PC-9 (cell line): ENCODE results near the gene SETD5. TPM values are rescaled to one million over a fixed set of nuclear protein-coding genes. Genes with fewer than 3 reads are reported as not detected.

Experiments used
- BruUV-seq: library from RNA; stranded (reverse); fragments of 400-500 nt; replicated peaks from 2 replicates; lab custom pipeline; 2021; lab: Mats Ljungman, UMichigan
- CTCF ChIA-PET: fragments of 300-600 bp; sonication (Branson Sonifier 250); formaldehyde crosslinking; loops from one replicate; lab custom pipeline; 2022; ENCODE audit warnings: antibody characterized with exemption; lab: Charles Lee
- POLR2A ChIA-PET: fragments of 300-600 bp; sonication (Branson Sonifier 250); formaldehyde crosslinking; loops from one replicate; lab custom pipeline; 2022; ENCODE audit warnings: antibody characterized with exemption; ENCODE audit not compliant: unreplicated experiment; lab: Charles Lee
- DNase-seq, 2 experiments: peaks; one replicate each; pipeline versions ENCODE4 v3.0.0 to v3.0.0-alpha.2; 2015 to 2022; ENCODE audit warnings: mixed read lengths in 1 of 2
- H2AFZ ChIP-seq: fragments of 200-600 bp; sonication (generic); 2 replicates; pipeline ENCODE4 v1.8.1; 2017; ENCODE audit warnings: antibody characterized with exemption
- H3F3A ChIP-seq: fragments of 200-600 bp; sonication (generic); 2 replicates; pipeline ENCODE4 v1.8.1; 2017; ENCODE audit warnings: antibody characterized with exemption, mild to moderate bottlenecking, low read depth; ENCODE audit not compliant: insufficient read depth
- H3K27ac ChIP-seq: fragments of 200-600 bp; sonication (generic); 2 replicates; pipeline ENCODE4 v1.6.1; 2016; ENCODE audit warnings: mixed run types
- H3K27me3 ChIP-seq: fragments of 200-600 bp; sonication (generic); 2 replicates; pipeline ENCODE4 v1.6.1; 2016; ENCODE audit warnings: low read depth, mixed run types; ENCODE audit not compliant: insufficient read depth
- H3K36me3 ChIP-seq: fragments of 200-600 bp; sonication (generic); 2 replicates; pipeline ENCODE4 v1.6.1; 2016; ENCODE audit warnings: low read depth, mixed run types
- H3K4me1 ChIP-seq: fragments of 200-600 bp; sonication (generic); replicated peaks from 2 replicates; pipeline ENCODE4 v1.6.1; 2016; ENCODE audit warnings: mixed run types; ENCODE audit not compliant: insufficient read depth
- H3K4me2 ChIP-seq: fragments of 200-600 bp; sonication (generic); 2 replicates; pipeline ENCODE4 v1.6.1; 2017; ENCODE audit warnings: mixed run types
- H3K4me3 ChIP-seq: fragments of 200-600 bp; sonication (generic); 2 replicates; pipeline ENCODE4 v1.6.1; 2016; ENCODE audit warnings: mixed run types
- H3K79me2 ChIP-seq: fragments of 200-600 bp; sonication (generic); 2 replicates; pipeline ENCODE4 v1.6.1; 2017; ENCODE audit warnings: low read depth, mixed run types
- H3K9me2 ChIP-seq: fragments of 200-600 bp; sonication (generic); 2 replicates; pipeline ENCODE4 v1.8.1; 2017; ENCODE audit warnings: mild to moderate bottlenecking; ENCODE audit not compliant: insufficient read depth
- H3K9me3 ChIP-seq: fragments of 200-600 bp; sonication (generic); 2 replicates; pipeline ENCODE4 v1.8.1; 2016; ENCODE audit warnings: low read depth; ENCODE audit not compliant: insufficient read depth
- H4K20me1 ChIP-seq: fragments of 200-600 bp; sonication (generic); 2 replicates; pipeline ENCODE4 v1.8.1; 2017; ENCODE audit not compliant: insufficient read depth
- EZH2 ChIP-seq: fragments of 200-600 bp; sonication (generic); IDR thresholded peaks from 2 replicates; pipeline ENCODE4 v1.8.0; 2017; ENCODE audit warnings: antibody characterized with exemption, low read depth
- intact Hi-C: fragments of 100-400 bp; cut with micrococcal nuclease; formaldehyde crosslinking; loops from one replicate; pipeline ENCODE4 v1.10.0; 2022; ENCODE audit not compliant: unreplicated experiment
- total RNA-seq: library from RNA; stranded (reverse); gene quantifications from 2 replicates; pipeline ENCODE4 v1.2.3, GENCODE V29; 2021
- TF ChIP-seq, protein P1 (sequence below): fragments of 200-600 bp; sonication (generic); conservative IDR thresholded peaks from 2 replicates; pipeline ENCODE4 v1.6.1; 2017; ENCODE audit warnings: mixed run types, antibody characterized with exemption, mild to moderate bottlenecking, moderate library complexity

Gene SETD5
- total RNA-seq, 1 experiment from 2014 or later: 140 TPM

DNA sequence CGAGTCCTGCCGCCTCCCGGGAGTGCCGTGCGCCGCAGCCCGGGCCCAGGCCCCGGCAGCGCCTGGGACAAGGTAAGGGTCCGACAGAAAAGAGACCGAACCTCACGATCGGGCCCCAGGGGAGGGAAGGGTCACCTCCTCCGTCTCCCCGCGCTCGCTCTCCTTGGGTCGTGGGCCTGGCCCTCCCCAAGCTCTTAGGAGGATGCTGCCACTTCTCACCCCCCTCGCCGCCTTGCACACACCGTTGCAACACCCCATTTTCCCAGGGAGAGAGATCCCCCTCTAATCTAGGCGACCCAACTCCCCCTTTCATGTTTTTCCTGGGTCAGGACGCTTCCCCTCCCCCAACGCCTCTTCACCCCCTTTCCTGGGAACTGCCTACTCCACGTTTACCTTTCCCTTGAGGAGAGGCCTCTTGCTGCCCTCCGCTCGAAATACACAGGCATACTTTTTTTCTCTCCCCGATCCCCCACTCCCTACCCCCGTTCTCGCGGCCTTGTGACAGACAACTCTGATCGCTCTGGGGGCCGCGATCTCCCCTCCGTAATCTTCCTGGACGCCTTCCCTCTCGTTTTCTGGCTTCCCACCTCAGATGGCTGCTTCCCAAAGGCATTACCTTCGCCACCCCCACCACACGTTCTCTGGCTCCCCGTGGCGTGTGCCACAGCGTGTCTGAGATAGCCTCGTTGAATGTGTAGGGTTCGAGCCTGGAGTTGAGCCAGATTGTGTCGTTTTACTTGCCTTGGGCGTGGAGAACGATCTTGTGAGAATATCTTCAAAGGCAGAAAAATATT lies 688 bp downstream of the SETD5 start:
- Histone ChIP-seq H3K79me2 (peaks cover 86% of the 10 kb centered on the region), H3K4me3 (peak overlapping the region; percentile 92), H3K27ac (peak overlapping the region; percentile 89), H3K36me3 (peaks cover 24% of the 10 kb centered on the region), H3K4me2 (peak overlapping the region; percentile 90), H3F3A (peaks cover 45% of the 10 kb centered on the region), H3K4me1 (peaks cover 64% of the 10 kb centered on the region), H3K9me2 (no peaks in the 10 kb centered on the region), H2AFZ (no peak overlapping the region), H4K20me1 (peaks cover 70% of the 10 kb centered on the region), H3K27me3 (no peaks in the 10 kb centered on the region), H3K9me3 (no peaks in the 10 kb centered on the region)
- TSS peak; percentile 43 for BruUV-seq
- POLR2A ChIA-PET: interaction anchor here (0.7 kb wide), 2 partner anchors 93 to 548 kb away, joined by 3 to 17 read pairs; no protein-coding TSS in a partner anchor
- intact Hi-C loops: loop anchor here (5.0 kb wide), 1 partner anchor 46 kb away; no protein-coding TSS in a partner anchor
- CTCF ChIA-PET: no interaction called here
- peak; percentile 23 to 45 for DNase-seq
- TF ChIP-seq, protein P1, sequence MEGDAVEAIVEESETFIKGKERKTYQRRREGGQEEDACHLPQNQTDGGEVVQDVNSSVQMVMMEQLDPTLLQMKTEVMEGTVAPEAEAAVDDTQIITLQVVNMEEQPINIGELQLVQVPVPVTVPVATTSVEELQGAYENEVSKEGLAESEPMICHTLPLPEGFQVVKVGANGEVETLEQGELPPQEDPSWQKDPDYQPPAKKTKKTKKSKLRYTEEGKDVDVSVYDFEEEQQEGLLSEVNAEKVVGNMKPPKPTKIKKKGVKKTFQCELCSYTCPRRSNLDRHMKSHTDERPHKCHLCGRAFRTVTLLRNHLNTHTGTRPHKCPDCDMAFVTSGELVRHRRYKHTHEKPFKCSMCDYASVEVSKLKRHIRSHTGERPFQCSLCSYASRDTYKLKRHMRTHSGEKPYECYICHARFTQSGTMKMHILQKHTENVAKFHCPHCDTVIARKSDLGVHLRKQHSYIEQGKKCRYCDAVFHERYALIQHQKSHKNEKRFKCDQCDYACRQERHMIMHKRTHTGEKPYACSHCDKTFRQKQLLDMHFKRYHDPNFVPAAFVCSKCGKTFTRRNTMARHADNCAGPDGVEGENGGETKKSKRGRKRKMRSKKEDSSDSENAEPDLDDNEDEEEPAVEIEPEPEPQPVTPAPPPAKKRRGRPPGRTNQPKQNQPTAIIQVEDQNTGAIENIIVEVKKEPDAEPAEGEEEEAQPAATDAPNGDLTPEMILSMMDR: no peak
- no peak for TF ChIP-seq EZH2

DNA sequence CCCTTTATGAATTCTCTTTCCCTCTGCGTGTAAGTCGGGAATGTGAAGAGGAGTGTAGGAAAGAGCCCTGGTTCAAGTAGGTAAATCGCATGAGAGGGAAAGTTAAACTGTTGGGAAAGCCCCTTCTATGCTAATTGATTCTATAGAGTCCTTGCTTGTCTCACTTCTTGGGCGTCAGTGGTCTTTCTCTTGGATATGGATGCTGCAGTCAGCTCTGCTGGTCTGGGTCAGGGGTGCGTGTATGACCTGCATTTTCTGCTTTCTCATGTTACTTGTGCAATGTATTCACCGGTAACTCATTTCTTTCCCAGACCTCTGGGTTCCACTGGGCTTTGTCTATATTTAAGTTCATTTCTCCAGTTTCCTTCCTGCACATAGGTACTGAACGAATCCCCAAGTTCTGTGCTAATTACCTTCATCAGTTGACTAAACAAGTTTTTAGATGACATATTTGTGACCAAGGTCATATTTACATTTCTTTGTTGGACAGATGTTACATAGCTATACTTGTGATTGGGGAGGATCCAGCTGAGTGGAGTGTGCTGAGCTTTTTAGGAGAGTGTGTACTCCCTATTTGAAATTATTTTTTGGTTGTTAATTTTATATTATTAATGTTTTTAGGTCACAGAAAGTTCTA lies 1.4 kb downstream of the SETD5 start:
- Histone ChIP-seq H3K9me3 (no peaks in the 10 kb centered on the region), H3K27ac (peak overlapping the region; percentile 89), H3K36me3 (peaks cover 17% of the 10 kb centered on the region), H3K4me1 (peaks cover 66% of the 10 kb centered on the region), H4K20me1 (peaks cover 70% of the 10 kb centered on the region), H3K4me2 (peak overlapping the region; percentile 90), H2AFZ (no peak overlapping the region), H3K27me3 (no peaks in the 10 kb centered on the region), H3K79me2 (peaks cover 86% of the 10 kb centered on the region), H3K4me3 (peak overlapping the region; percentile 92), H3K9me2 (no peaks in the 10 kb centered on the region), H3F3A (peaks cover 38% of the 10 kb centered on the region)
- peak in 1 of 2 experiments; percentile 47 for DNase-seq
- no TSS peak for BruUV-seq
- POLR2A ChIA-PET: interaction anchor here (0.7 to 1.2 kb wide), 2 partner anchors 22 to 117 kb away, joined by 4 to 9 read pairs; no protein-coding TSS in a partner anchor
- no peak for TF ChIP-seq EZH2
- TF ChIP-seq, protein P1: no peak
- intact Hi-C loops: loop anchor here (5.0 kb wide), 1 partner anchor 47 kb away; no protein-coding TSS in a partner anchor
- CTCF ChIA-PET: interaction anchor here (0.8 to 0.9 kb wide), 2 partner anchors 22 to 97 kb away, joined by 3 to 4 read pairs; no protein-coding TSS in a partner anchor

DNA sequence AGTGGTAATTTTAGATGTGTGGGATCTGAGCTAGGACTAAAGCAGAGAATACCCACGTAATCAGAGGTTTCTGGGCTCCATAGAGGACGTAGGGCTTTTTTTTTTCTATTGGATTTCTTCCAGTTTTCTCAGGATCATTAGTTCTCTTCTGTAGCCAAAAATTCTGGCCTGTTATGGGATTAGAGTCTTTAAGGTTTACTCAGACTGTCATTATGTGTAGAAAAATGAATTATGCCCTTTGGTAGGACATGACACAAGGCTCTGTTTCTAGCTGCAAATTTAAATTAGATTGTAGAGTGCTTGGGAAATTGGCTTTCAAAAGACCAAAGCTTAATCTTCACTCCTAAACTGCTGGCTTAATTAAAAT lies 1.9 kb downstream of the SETD5 start:
- H3K4me1 ChIP-seq: peaks cover 66% of the 10 kb centered on the region
- peak overlapping the region; percentile 90 for H3K4me2 ChIP-seq
- H3F3A ChIP-seq: peaks cover 33% of the 10 kb centered on the region
- H3K9me2 ChIP-seq: no peaks in the 10 kb centered on the region
- intact Hi-C loops: loop anchor here (5.0 kb wide), 1 partner anchor 47 kb away; no protein-coding TSS in a partner anchor
- H4K20me1 ChIP-seq: peaks cover 70% of the 10 kb centered on the region
- H3K79me2 ChIP-seq: peaks cover 86% of the 10 kb centered on the region
- DNase-seq: no peak
- H3K4me3 ChIP-seq: peak overlapping the region; percentile 92
- CTCF ChIA-PET: interaction anchor here (0.8 to 0.9 kb wide), 2 partner anchors 22 to 97 kb away, joined by 3 to 4 read pairs; no protein-coding TSS in a partner anchor
- peak overlapping the region; percentile 89 for H3K27ac ChIP-seq
- peaks cover 12% of the 10 kb centered on the region for H3K36me3 ChIP-seq
- H2AFZ ChIP-seq: no peak overlapping the region
- TF ChIP-seq, protein P1: no peak
- no peak for TF ChIP-seq EZH2
- no peaks in the 10 kb centered on the region for H3K9me3 ChIP-seq
- no peaks in the 10 kb centered on the region for H3K27me3 ChIP-seq
- POLR2A ChIA-PET: interaction anchor here (0.7 to 1.2 kb wide), 2 partner anchors 22 to 116 kb away, joined by 4 to 9 read pairs; no protein-coding TSS in a partner anchor
- BruUV-seq: no TSS peak
